Superior temporal gyrus (tissue), 1 donor: ENCODE results near the gene INKA2.
A peak's percentile ranks its signal among the peaks of the same experiment; 100 is the strongest.
"Not testable (repeated sequence)": the region's sequence is repeated elsewhere in the genome, so short reads cannot be mapped to it uniquely, and the experiment has no call there.

Experiments
- DNase-seq: peaks from one replicate; pipeline ENCODE4 v3.0.0-alpha.2; 2016; ENCODE audit errors: extremely low spot score

INKA2 gene

GRCh38 chr1:111750856-111751255 is 11.7 kb upstream of the INKA2 start:
- no peak for DNase-seq

- DNase-seq, result no peak
Measured at GRCh38 chr1:111749628-111750027, 10.4 kb upstream of the INKA2 start.

- peak; percentile 46 for DNase-seq
Measured at GRCh38 chr1:111747947-111748346, 8.8 kb upstream of the INKA2 start.

GRCh38 chr1:111747282-111747734 is 8.1 kb upstream of the INKA2 start:
- DNase-seq, result peak; percentile 30

GRCh38 chr1:111746614-111746999 is 7.4 kb upstream of the INKA2 start:
- DNase-seq, result no peak

GRCh38 chr1:111745675-111746613 is 6.7 kb upstream of the INKA2 start:
- no peak for DNase-seq

GRCh38 chr1:111743679-111744101 is 4.5 kb upstream of the INKA2 start:
- DNase-seq, result no peak

- no peak for DNase-seq
Measured at GRCh38 chr1:111742938-111743549, 3.8 kb upstream of the INKA2 start.

- DNase-seq, result not testable (repeated sequence)
Measured at GRCh38 chr1:111742292-111742691, 3.1 kb upstream of the INKA2 start.

GRCh38 chr1:111739925-111740765 is 950 bp upstream of the INKA2 start:
- DNase-seq, result no peak

- peak; percentile 73 for DNase-seq
Measured at GRCh38 chr1:111738436-111739193, 580 bp downstream of the INKA2 start.

- no peak for DNase-seq
Measured at GRCh38 chr1:111738133-111738435, 1.1 kb downstream of the INKA2 start.

GRCh38 chr1:111737216-111738132 is 1.7 kb downstream of the INKA2 start:
- DNase-seq, result no peak

GRCh38 chr1:111736548-111737215 is 2.5 kb downstream of the INKA2 start:
- DNase-seq, result peak; percentile 88

GRCh38 chr1:111735858-111736544 is 3.2 kb downstream of the INKA2 start:
- peak; percentile 67 for DNase-seq

GRCh38 chr1:111735321-111735720 is 3.9 kb downstream of the INKA2 start:
- DNase-seq, result no peak

GRCh38 chr1:111734856-111735255 is 4.3 kb downstream of the INKA2 start:
- DNase-seq, result no peak

- DNase-seq, result no peak
Measured at GRCh38 chr1:111734426-111734825, 4.8 kb downstream of the INKA2 start.

- DNase-seq, result no peak
Measured at GRCh38 chr1:111733992-111734341, 5.2 kb downstream of the INKA2 start.
